DND-41 (cell line): Measurements from ENCODE around the gene NTM.

Source experiments
- ATAC-seq: fragments of 200-7000 bp; cut with Tn5 transposase; 3 replicates; pipeline ENCODE4 v1.9.1; 2021; ENCODE audit warnings: low read depth; ENCODE audit not compliant: insufficient read depth
- DNase-seq: peaks from one replicate; pipeline ENCODE4 v3.0.0-alpha.2; 2020
- H2AFZ ChIP-seq: 2 replicates; pipeline ENCODE4 v1.6.0; 2012; ENCODE audit warnings: low read depth, low read length
- H3K27ac ChIP-seq: 2 replicates; pipeline ENCODE4 v1.5.1; 2012; ENCODE audit warnings: low read length, inconsistent platforms
- H3K27me3 ChIP-seq: fragments of 200-600 bp; sonication (generic); 2 replicates; pipeline ENCODE4 v1.6.0; 2012; ENCODE audit warnings: low read length, mild to moderate bottlenecking, inconsistent platforms; ENCODE audit not compliant: insufficient read depth, poor library complexity
- H3K36me3 ChIP-seq: 2 replicates; pipeline ENCODE4 v1.5.1; 2012; ENCODE audit warnings: low read length, inconsistent platforms; ENCODE audit not compliant: insufficient read depth
- H3K4me1 ChIP-seq: 2 replicates; pipeline ENCODE4 v1.5.1; 2012; ENCODE audit warnings: mild to moderate bottlenecking, low read length; ENCODE audit not compliant: insufficient read depth
- H3K4me2 ChIP-seq: 2 replicates; pipeline ENCODE4 v1.6.0; 2012; ENCODE audit warnings: mild to moderate bottlenecking, moderate library complexity, low read length, inconsistent platforms; ENCODE audit not compliant: insufficient read depth
- H3K4me3 ChIP-seq, 2 experiments: fragments of 200-600 bp in 1 of 2; shearing (Covaris generic) in 1 of 2; 2 replicates each; pipeline ENCODE4 v1.5.1; 2012 to 2016; ENCODE audit warnings: inconsistent platforms in 2 of 2, low read length in 2 of 2, mild to moderate bottlenecking in 2 of 2, low read depth in 1 of 2, moderate library complexity in 1 of 2
- H3K79me2 ChIP-seq: 2 replicates; pipeline ENCODE4 v1.6.0; 2012; ENCODE audit warnings: low read length, inconsistent platforms; ENCODE audit not compliant: insufficient read depth
- H3K9ac ChIP-seq: 2 replicates; pipeline ENCODE4 v1.6.0; 2012; ENCODE audit warnings: low read depth, mild to moderate bottlenecking, inconsistent platforms, low read length, moderate library complexity
- H3K9me3 ChIP-seq: 2 replicates; pipeline ENCODE4 v1.5.1; 2012; ENCODE audit warnings: low read length, moderate library complexity, mild to moderate bottlenecking, inconsistent platforms; ENCODE audit not compliant: insufficient read depth, severe bottlenecking
- H4K20me1 ChIP-seq: 2 replicates; pipeline ENCODE4 v1.6.0; 2012; ENCODE audit warnings: low read length; ENCODE audit not compliant: insufficient read depth
- CTCF ChIP-seq: IDR thresholded peaks from 2 replicates; pipeline ENCODE4 v1.5.1; 2012; ENCODE audit warnings: borderline replicate concordance, low read length, moderate library complexity, mild to moderate bottlenecking; ENCODE audit not compliant: poor library complexity, severe bottlenecking; ENCODE audit errors: extremely low read depth
- EZH2 ChIP-seq: IDR thresholded peaks from 3 replicates; pipeline ENCODE4 v1.6.1; 2012; ENCODE audit warnings: borderline replicate concordance, low read depth, mild to moderate bottlenecking, moderate library complexity, low read length, inconsistent platforms; ENCODE audit not compliant: severe bottlenecking

The NTM gene

GRCh38 chr11:132119573-132119972 is 749.2 kb downstream of the NTM start:
- H3K4me1 ChIP-seq, result no peaks in the 10 kb centered on the region

GRCh38 chr11:132122735-132123134 is 752.3 kb downstream of the NTM start:
- DNase-seq, result no peak
- Histone ChIP-seq H3K4me3 (no peak overlapping the region), H3K4me2 (no peak overlapping the region), H3K4me1 (no peaks in the 10 kb centered on the region), H3K36me3 (no peaks in the 10 kb centered on the region), H3K27me3 (peaks cover 10% of the 10 kb centered on the region), H4K20me1 (no peaks in the 10 kb centered on the region), H3K9me3 (no peaks in the 10 kb centered on the region), H2AFZ (no peak overlapping the region), H3K27ac (no peak overlapping the region), H3K79me2 (no peaks in the 10 kb centered on the region), H3K9ac (no peak overlapping the region)
- no peak for ATAC-seq
- TF ChIP-seq CTCF, result no peak
- no peak for TF ChIP-seq EZH2

More at GRCh38 chr11:132119573-132119972, 749.2 kb downstream of the NTM start:
- Histone ChIP-seq H3K27me3 (peaks cover 10% of the 10 kb centered on the region), H3K4me3 (no peak overlapping the region), H2AFZ (no peak overlapping the region), H4K20me1 (no peaks in the 10 kb centered on the region), H3K4me2 (no peak overlapping the region), H3K36me3 (no peaks in the 10 kb centered on the region), H3K27ac (no peak overlapping the region), H3K9me3 (no peaks in the 10 kb centered on the region), H3K9ac (no peak overlapping the region), H3K79me2 (no peaks in the 10 kb centered on the region)
- DNase-seq (no peak), ATAC-seq (no peak)
- TF ChIP-seq EZH2, result no peak
- TF ChIP-seq CTCF, result no peak

DNA sequence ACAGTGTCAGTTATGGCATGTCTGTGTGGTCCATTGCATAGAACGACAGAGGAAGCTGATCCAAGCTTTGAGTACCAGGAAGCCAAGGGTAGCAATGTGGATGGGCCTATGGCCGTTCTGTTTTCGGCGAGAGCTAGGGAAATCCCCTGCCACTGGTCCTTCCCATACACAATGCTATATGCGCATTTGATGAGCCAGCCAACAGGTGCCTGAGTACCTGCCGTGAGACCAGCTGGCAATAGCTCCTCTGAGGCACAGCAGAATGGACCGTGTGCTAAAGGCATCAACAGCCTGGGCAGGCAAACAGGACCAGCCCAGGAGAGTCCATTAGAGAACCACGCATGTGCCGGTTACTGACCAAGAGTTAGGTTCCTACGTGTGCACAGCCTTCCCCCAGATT is 753.0 kb downstream of the NTM start:
- no peak for DNase-seq
- Histone ChIP-seq H3K27ac (no peak overlapping the region), H4K20me1 (no peaks in the 10 kb centered on the region), H3K36me3 (no peaks in the 10 kb centered on the region), H2AFZ (no peak overlapping the region), H3K4me1 (no peaks in the 10 kb centered on the region), H3K4me2 (no peak overlapping the region), H3K27me3 (peaks cover 6% of the 10 kb centered on the region), H3K9me3 (no peaks in the 10 kb centered on the region), H3K9ac (no peak overlapping the region), H3K79me2 (no peaks in the 10 kb centered on the region), H3K4me3 (no peak overlapping the region)
- TF ChIP-seq CTCF, result no peak
- TF ChIP-seq EZH2, result no peak
- no peak for ATAC-seq
